Cardiac fibroblast (primary cell): ENCODE data around the gene CD55.

Experiments
- DNase-seq, 2 donors: peaks; one replicate each; pipeline versions ENCODE4 v3.0.0 to v3.0.0-alpha.2; 2010; ENCODE audit warnings: low read depth in 2 of 2
- H3K4me3 ChIP-seq, 2 donors: replicated peaks in 1 of 2; 1 replicate in 1 of 2; 2 replicates in 1 of 2; pipeline ENCODE4 v1.5.1; 2011; ENCODE audit warnings: low read depth in 2 of 2, low read length in 2 of 2, mild to moderate bottlenecking in 2 of 2, moderate library complexity in 1 of 2
- TF ChIP-seq, protein P1 (sequence below): IDR thresholded peaks from one replicate; pipeline ENCODE4 v1.5.1; 2011; ENCODE audit warnings: low read depth, mild to moderate bottlenecking, low read length, inconsistent platforms

CD55 gene

DNA sequence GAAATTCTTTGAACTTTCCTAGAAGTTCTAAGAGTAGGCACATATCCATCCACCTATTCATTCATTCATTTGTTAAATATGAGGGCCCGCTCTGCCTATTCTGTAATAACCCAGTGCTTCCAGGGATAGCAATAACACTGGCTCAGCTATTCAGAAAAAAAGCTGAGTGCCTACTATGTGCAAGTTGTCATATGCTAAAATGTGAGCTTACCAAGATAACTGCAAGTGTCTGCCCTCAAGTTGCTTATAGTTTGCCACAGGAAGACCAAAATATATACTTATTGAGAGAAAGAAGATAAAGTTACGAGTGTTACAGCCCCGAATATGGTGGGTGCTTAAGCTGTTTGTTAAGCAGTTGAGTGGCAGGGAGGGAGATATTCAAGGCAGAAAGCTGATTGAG lies 39.6 kb downstream of the CD55 start:
- H3K4me3 ChIP-seq: no peak overlapping the region
- TF ChIP-seq, protein P1, sequence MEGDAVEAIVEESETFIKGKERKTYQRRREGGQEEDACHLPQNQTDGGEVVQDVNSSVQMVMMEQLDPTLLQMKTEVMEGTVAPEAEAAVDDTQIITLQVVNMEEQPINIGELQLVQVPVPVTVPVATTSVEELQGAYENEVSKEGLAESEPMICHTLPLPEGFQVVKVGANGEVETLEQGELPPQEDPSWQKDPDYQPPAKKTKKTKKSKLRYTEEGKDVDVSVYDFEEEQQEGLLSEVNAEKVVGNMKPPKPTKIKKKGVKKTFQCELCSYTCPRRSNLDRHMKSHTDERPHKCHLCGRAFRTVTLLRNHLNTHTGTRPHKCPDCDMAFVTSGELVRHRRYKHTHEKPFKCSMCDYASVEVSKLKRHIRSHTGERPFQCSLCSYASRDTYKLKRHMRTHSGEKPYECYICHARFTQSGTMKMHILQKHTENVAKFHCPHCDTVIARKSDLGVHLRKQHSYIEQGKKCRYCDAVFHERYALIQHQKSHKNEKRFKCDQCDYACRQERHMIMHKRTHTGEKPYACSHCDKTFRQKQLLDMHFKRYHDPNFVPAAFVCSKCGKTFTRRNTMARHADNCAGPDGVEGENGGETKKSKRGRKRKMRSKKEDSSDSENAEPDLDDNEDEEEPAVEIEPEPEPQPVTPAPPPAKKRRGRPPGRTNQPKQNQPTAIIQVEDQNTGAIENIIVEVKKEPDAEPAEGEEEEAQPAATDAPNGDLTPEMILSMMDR: no peak
- no peak for DNase-seq

DNA sequence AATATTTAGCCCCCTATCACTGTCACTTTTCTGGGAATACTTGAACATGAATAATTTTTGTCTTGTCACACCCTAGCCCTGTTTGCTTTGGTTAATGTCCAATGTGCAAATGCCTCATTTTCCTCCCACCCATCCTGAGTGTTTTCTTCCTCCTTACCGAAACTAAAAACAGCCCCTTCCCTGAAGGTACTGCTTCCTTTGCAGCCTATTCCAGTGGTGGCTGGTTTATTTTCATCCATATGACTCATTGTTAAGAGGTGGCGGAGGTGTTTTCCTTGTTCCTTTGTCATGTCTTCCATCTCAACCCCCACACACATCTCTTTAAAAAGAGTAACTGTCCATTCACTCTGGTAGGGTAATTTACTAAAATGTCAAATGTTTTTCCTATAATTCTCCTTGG lies 40.4 kb downstream of the CD55 start:
- H3K4me3 ChIP-seq: no peak overlapping the region
- TF ChIP-seq, protein P1: no peak
- peak; percentile 16 to 19 for DNase-seq

DNA sequence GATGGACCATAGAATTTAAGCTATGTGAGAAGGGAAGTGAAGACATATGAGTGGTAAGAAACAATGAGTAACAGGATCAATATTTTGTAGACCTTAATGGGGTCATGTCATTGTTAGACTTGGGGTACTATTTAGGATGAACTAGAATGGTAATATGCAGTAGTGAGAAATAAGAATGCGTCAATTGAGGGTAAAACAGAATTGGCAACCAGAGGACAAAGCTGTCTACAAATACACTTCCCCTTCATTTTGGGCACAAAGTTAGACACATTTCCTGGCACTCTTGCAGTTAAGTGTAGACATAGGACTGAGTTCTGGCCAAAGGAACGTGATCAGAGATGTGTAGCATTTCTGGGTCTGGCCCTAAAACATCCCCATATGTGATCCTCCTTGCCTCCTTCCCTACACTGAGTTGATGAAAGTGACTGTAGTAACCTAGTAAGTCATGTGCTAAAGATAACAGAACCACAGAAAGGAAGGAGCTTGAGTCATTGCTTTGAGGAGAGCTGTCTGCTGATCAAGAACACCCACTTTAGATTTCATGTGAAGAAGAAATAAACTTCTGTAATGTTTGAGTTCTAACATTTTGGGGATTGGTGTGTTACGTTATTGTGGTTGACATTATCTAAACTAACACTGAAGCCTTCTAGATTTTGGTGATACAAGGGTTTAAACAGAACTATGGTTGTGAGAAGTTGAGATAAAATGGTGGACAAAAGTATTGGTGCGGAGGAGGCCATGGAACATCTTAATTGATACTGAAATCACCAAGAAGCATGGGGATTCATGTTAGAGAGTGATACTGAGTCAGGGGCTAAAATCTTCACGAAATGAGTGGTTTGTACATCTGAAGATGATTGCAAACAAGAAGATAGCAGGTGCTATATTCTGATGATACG lies 41.7 kb downstream of the CD55 start:
- DNase-seq: peak; percentile 45 to 64
- no peak overlapping the region for H3K4me3 ChIP-seq
- TF ChIP-seq, protein P1: no peak

DNA sequence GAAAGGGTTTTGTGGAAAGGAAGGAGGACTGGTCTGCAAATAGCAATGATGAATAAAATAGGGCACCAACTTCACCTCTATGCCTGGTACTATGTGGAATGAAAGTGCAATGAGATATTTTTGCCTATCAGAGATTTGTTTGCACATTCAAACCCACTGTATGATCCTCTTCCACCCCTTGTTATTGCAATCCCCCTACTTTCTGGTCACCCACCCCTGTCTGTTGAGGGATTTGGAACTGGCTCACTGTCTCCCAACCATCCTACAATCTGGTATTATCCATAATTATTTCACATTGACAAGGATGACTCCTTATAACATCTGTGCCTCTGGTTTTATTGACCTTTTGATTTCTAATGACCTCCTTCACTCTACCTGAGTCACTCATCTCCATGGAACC lies 42.4 kb downstream of the CD55 start:
- no peak overlapping the region for H3K4me3 ChIP-seq
- TF ChIP-seq, protein P1: no peak
- no peak for DNase-seq

DNA sequence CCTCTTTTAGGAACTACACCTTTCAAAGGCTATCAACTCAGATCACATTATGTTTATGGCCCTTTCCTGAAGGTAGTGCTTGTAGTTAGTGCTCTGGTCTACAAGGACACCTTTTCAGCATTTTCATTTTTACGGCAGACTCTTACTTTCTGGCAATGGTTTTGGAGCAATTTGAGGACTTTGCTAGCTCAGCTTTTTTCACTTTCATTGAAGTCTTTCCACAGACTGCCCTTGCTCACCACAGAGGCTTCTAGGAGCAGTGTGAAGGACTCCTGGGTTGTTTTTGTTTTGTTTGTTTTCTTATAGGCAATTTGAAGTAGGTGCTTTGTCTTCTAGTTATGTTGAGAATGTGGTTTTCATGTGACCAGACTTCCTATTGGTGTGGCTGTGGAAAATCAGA lies 43.1 kb downstream of the CD55 start:
- DNase-seq: no peak
- H3K4me3 ChIP-seq: no peak overlapping the region
- TF ChIP-seq, protein P1: no peak

DNA sequence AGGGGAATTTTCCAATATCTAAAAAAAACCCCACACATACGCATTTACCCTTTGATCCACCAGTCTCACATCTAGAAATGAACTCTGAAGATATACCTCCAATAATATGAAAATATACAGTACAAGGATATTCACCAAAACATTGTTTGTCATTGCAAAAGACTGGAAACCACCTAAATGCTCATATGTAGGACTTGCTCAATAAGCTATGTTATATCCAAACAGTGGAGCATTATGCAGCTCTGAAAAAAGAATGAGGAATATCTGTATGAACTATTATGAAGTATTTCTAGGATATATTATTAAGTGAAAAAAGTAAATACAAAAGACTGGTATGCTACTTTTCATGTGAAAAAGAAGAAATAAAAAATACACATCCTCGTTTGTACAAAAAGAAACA lies 43.6 kb downstream of the CD55 start:
- TF ChIP-seq, protein P1: no peak
- no peak for DNase-seq
- no peak overlapping the region for H3K4me3 ChIP-seq
